Measurements from ENCODE around the gene NRXN2.
"Not testable (repeated sequence)": the region's sequence is repeated elsewhere in the genome, so short reads cannot be mapped to it uniquely, and the experiment has no call there.

The NRXN2 gene

DNA sequence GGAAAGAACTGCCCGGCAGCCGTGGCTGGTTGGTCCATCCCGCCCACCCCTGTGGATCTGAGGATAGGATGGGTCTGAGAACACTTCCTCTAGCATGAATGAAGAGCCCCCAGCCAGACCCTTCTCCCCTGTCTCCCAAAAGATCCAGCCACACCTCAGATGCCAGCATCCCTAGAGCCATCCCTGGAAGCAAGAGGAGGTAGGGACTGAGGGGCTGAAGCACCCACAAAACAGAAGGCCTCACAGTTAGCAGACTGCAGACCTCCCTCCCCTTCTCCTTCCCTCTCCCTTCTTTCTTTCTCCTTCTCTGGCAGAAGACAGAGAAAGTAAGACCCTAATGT lies 1.7 kb downstream of the NRXN2 start:
- no peak for DNase-seq (ENCODE audit: low spot score)

DNA sequence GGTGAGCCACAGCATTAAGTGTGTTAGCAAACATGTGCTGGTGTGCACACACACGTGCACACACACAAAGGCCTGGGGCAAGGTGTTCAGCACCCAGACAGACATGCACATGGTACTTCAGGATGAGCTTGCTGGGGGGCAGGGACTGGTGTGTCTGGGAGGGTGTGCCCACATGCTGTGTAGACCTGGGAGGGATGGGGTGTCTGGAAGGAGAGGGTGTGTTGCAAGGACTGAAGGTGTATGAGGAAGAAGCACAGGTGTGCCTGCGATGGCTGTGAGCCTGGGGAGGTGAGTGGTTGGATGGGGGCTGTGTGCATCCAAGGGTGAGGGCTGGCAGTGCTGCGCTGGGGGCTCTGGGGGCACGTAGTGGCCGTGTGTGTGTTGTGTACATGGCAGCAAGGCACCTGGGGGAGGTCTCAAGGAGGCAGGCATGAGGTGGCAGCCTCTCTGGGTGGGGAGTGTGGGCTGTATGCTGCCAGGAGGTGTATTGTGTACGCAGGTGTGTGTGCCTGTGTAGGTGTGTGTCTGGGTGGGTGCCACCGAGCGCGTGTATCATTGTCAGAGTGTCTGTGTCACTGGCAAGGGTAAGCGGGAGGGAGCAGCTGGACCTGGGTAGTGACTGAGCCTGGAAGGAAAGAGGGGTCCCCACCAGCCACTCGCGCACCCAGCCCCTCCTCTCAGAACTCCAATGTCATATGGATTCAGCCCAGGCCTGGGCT lies 2.2 kb downstream of the NRXN2 start:
- DNase-seq (ENCODE audit: low spot score), result no peak

DNA sequence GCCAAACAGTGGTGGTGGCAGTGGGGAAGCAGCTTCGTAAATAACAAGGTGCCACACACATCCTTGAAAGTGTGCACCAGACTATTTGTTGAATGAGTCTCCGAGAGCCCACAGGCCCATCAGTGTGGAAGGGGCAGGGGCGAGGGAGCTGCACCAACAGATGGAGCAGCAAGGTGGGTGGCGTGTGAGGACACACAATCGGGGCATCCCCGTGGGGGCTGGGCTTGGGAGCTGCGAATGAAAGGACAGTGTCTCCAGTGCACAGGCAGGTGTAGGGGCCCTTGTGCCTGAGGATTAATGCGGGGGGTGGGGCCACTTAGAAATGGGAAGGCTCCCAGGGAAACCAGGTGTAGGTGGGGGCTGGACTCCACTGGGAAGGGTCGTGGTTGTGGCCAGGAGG lies 2.8 kb downstream of the NRXN2 start:
- no peak for DNase-seq (ENCODE audit: low spot score)

DNA sequence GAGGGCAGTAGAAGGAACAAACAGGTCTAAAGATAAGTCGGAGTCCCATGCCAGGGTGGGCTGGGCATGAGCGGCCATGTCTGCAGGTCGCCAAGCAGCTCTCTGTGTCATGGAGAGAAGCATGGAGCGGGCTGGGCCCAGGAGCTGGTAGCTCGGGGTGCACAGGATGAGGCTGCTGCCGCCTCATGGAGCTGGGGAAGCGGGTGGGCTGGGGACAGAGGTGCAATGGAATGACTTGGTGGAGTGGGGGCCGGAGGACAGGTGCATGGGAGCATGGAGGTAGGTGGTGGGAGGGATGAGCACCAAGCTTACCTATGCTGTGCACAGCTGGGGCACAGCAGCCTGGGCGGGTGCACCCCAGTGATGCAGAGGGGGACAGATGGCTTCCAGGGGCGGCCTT lies 3.6 kb downstream of the NRXN2 start:
- no peak for DNase-seq (ENCODE audit: low spot score)

DNA sequence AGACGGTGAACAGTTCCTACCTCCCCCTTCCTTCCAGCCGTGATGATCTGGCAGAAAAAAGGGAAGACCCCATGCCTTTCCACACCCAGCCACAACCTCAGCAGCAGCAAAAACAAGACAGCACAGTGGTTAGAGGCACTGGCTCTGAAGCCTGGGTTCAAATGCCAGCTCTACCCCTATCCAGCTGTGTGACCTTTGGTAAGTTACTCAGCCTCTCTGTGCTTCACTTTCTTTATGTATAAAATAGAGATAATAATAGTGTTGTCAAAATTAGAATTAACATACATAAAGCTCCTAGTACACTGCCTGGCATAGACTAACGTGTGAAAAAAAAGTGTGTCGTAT lies 4.2 kb downstream of the NRXN2 start:
- no peak for DNase-seq (ENCODE audit: low spot score)

DNA sequence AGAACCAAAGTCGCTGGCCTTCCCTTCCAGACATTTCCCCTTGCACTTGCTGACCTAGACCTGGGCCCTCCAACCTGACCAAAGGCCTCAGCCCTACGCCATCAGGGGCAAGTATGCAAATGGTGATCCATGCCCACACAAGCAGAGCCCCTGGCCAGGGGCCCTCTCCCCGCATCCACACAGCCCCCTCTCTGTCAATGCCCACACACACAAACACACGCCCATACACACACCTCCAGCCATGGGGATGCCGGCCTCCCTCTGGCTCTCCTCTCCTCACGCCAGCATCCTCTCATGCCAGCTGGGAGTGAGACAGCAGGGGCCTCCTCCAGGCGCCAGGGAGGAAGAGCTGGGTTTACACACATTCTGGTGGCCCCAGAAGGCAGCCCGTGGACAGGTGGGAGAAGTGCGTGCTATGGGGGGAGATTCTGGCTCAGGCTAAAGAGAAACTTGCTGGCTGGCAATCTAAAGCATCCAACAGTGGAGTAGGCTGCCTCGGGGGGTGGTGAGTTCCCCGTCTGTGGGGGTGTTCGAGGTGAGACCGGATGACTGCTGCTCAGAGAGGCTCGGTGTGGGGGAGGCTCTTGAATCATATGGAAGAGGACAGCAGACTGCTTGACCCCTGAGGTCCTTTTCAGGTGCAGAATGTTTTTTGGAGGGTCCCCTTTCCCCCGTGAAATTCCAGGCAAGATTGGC lies 4.8 kb downstream of the NRXN2 start:
- DNase-seq (ENCODE audit: low spot score), result no peak

DNA sequence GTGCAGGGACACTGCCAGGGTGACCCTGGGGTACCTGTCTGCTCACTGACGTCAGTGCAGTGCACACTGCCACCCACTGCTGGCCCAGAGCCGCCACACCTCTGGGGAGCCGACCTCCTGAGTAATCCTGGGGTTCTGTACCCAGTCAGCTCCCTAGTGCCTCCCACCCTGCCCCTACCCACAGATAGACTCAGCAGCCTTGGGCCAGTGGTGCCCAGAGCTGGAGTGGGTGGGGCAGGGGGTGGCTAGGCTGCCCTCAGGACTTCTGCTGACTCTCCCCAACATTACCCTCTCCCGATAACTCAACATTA lies 5.8 kb downstream of the NRXN2 start:
- DNase-seq (ENCODE audit: low spot score), result no peak

DNA sequence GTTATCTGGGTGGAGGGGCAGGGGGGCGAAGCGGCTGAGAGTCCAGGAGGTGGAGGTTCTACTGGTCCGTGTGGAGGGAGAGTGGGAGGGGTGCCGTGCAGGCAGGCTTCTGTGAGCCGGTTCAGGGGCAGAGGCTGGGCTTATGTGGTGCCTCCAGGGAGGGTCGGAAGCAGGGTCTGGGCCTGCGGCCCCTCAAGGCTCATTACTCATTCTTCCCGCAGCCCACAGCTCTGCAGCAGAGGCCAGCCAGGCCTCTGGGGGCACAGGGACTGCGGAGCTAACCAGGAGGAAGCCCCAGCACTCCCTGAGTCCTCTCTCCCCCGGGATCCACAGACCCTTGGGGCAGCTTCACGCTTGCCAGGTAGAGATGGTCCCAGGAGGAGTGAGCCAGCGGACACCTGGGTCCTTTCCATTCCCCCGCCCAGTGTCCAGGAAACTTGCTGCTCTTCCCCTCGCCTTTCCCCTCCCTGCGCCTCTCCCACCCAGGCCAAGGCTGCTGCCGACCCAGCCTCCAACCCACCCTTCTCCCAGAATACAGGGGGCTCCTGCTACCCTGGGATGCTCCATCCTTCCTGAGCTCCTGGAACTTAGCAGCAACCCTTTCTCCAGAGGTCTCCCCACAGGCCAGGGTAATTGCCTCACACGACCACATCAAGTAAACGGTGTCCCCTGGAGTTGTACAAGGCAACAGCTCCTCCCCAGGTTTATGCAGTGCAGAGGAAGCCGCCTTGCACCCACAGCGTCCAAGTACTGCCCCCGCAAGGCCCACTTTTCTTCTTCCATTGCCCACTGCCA lies 6.3 kb downstream of the NRXN2 start:
- DNase-seq (ENCODE audit: low spot score), result no peak

DNA sequence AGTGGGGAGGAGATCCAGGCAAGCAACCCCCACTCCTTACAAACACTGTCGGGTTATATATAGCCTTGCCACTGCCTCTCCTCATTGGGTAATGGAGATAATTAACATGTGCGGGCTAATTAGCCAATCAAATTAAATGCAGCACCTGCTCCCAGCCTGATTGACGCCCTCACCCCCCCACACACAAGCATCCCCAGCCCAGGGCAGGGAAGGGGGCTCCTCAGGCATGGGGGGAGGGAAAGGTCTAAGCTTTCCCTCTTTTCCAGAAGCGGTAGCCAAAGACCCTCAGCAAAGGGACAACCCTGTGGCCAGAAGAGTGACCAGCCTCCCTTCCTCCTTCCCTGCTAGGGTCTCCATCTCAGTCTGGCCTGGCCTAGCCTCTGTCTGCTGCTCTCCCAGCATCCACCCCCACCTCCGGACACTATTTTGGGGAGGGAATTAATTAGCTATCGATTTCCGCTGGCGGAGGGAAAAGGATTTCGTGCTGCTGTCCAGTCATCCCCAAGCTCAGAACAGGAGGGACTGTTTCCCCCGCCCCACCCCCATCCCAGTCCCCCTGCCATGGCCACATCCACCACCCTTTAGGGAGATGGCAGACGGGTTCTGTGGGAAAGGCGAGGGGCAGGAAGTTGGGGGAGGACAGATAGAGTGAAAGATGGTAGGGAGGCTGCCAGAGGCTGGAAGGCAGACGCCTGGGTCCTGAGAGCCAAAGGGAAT lies 7.1 kb downstream of the NRXN2 start:
- DNase-seq (ENCODE audit: low spot score), result no peak

DNA sequence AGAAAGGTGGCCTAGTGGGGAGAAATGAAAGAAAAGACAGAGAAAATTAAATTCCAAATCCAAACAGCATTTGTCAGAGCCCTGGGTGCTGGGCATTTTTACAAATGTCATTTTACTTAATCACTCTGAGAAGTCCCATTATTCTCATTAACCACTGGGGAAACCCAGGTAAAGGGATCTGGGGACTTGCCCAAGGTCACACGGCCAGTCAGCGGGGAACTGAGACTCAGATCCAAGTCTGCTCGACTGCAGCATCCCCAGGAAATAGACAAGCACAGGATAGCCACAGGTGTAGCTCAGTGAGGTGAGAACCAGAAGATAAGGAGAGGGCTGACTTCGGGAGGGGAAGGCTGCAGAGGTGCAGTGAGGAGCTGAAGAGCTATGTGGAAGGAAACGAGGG lies 7.9 kb downstream of the NRXN2 start:
- no peak for DNase-seq (ENCODE audit: low spot score)

DNA sequence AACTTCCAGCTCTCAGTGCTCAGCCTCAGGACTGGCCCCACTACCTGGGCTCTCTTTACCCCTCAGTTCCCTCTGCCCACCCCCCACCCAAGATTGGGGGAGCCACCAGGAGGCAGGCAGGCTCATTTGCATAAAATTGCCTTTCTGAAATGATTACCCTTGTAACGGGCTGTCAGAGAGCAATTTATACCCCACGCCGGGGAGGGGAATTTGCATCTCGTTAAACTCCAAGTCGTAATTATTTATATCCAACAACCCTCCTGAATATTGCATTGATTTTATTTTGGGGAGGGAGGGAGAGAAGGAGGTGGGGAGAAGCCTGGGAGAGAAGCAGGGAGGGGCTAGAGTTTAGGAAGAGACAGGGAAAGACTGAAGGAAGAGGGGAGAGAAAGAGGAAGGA lies 8.3 kb downstream of the NRXN2 start:
- no peak for DNase-seq (ENCODE audit: low spot score)

DNA sequence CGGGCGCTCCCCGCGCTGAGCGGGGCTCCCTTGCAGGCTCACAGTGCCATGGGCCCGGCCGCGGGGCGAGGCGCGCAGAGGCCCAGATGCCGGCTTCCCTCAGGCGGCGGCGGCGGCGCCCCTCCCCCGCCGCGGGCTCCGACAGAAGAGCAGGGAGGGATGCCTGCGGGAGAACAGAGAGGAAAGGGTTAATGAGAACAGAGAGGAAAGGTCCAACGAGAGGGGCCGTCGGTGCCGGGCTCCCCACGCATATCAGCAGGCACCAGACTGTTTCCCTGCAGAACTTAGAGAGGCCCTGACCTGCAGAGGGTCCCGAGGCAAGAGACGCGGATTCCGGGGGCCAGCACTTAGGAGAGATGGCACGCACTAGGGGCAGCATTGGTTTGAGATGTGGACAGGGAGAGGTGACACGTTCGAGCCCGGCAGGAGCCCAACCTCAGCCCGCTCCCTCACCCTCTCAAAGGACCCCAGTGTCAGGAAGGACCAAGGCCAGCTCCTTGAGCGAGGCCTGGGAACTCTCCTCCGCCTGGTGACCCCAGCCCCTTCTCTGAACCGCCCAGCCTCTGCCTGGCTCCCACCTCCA lies 9.1 kb downstream of the NRXN2 start:
- DNase-seq (ENCODE audit: low spot score), result no peak

DNA sequence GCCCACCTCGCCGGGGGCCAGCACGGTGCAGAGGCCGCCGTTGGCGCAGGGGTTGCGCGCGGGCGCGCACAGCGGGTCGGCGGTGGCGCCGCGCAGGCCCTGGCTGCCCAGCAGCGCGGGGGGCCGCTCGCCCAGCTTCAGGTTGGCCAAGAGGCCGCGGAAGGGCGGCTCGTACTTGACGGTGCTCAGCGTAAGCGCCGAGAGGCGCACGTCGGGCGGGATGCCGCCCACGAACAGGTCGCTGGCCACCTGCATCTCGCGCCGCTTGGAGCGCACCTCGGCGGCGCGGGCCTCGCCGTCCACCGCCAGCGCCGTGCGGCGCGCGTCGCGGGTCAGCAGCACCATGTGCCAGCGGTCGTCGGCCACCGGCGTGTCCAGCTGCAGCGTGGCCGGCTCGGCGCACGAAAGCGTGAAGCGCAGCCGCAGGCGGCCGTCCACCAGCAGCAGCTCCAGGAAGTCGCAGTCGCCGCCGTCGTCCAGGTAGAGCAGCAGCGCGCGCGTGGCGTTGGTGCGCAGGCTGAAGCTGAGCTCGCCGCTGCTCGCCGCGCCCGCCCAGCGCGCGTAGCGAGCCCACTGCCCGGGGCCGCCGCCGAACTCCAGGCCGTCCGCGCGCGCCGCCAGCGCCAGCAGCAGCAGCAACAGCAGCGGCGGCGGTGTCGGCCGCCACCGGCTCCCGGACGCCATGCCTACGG lies 9.8 kb downstream of the NRXN2 start:
- DNase-seq (ENCODE audit: low spot score), result no peak

DNA sequence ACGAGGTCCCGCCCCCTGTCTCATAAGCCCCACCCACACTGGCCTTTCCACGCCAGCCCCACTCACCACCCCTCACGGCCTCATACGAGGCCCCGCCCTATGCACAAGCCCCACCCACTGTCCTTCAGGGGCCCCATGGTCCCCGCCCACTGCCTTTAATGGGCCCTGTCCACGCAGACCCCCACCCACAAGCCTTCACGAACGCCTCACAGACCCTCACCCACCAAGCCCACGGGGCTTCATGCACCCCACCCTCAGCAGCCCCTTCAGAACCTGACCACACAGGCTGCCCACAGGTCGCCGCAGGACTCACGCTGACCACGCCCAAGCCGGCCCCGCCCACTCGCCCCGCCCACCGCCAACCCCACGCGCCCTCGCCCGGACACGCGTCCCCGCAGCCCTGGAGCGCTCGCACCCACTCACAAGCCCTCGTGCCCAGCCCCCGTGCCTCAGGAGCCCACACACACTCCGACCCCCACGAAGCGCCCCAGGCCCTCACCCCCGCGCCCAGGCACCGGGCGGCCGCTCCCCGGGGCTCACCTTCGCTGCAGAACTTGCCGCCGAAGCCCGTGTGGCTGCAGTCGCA lies 10.5 kb downstream of the NRXN2 start:
- DNase-seq (ENCODE audit: low spot score), result no peak

DNA sequence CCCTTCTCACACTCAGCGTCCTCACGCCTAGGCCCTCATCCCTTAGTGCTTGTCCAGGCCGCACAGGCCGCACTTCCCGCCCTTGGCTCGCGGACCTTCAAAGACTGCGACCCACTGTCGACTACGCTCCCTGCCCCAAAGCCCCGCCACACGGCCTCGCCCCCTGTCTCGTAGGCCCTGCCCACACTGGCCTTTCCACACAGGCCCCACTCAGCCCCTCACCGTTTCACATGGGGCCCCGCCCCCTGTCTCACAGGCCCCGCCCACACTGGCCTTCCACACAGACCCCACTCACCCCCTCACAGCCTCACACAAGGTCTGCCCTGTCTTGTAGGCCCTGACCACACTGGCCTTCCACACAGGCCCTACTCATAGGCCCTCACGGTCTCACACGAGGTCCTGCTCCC lies 11.0 kb downstream of the NRXN2 start:
- no peak for DNase-seq (ENCODE audit: low spot score)

DNA sequence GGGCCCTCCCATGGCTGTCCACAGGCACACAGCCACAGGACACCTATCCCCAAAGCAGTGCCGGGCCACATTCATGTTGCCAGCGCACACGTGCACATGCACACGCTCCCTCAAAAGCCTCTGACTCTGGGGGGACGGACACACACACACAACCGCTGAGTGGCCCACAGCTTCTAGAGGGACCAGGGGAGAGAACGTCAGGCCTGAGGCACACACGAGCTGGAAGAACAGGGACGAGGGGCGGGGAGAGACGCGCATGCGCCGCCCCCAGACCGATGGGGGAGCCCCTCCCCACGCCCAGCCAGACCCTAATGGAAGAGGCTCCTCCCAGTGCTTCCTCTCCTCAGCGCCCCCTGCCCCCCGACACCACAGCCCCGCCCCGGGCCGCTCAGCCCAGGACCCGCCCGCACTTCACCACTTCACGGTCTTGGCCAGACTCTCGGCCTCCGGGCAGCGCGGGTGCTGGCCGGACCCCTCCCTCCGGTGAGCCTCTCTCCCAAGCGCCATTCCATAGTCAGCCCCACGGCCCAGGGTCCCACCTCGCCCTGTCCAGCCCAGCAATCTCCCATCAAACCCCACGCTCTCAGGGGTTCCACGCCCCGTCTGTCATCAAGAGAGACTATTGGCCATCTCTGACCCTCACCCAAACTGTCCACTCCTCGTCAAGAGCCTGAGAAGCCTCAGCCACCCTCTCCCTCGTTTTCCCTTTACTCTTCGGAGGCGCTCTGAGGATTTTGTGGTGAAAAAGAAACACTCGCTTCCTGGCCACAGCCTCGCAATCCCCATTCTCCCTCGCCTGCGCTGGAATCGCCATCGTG lies 11.7 kb downstream of the NRXN2 start:
- no peak for DNase-seq (ENCODE audit: low spot score)

DNA sequence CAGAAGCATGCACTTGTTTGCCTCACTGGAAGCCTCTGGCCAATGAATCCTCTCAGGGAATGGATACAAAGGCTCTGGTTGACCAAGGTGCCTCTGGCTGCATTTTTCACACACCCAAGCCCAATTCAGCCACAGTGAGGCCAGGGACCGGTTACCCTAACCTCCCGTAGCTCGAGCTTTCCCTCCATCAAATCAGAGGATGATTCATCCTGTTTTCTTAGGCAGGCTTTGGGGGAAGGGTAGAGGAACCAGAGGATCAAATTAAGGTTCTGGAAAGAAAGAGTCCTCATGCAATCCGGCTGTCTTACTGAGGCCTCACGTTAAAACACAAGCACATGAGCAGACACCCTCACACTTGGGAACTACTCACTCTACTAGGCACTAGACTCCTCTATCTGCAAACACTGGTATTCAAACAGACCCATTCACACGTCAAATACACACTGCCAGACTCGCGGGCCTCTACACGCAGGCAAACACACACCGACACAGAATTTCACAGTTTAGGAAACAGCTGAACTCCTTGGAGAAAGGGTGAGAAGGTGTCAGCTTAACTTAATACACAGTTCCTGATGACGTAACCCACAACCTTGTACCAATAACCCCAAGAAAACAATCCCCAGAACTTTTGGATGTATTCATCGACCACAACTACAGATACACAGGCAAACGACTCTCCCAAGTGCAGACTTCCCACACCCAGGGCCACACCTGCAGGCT lies 12.4 kb downstream of the NRXN2 start:
- DNase-seq (ENCODE audit: low spot score), result no peak

DNA sequence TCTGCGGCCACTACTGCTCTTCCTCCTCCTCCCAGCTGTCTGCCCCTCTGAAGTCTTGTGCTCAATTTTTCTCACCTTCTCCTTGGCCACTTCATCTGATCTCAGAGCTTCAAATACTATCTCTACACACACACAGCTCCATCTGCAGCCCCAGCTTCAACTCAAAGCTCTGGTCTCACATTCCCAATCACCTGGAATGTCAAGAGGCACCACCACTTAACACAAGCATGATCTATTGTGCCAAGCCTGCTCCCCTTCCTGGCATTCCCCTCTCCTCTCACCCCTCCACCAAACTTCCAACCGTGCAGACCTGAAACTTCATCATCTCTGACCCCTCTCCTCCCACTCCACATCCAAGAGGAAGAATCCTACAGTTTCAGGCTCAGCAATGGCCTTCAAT lies 17.5 kb downstream of the NRXN2 start:
- no peak for DNase-seq (ENCODE audit: low spot score)

DNA sequence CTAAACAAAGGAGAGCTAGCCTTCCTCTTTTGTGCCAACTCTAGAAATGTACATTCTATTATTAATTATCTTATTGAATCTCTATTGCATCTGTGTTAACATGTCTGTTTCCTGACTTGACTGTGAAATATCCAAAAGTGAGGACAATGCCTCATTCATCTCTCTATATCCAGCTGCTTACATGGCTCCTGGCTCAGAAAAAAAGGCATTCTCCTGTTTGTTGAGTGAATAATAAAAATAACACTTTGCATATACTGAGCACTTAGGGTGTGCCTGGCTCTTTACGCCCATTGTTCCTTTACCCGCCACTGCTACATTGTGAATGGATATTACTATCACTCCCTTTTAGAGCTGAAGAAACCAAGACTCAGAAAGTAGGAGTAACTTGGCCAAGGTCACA lies 19.9 kb downstream of the NRXN2 start:
- DNase-seq (ENCODE audit: low spot score), result no peak

DNA sequence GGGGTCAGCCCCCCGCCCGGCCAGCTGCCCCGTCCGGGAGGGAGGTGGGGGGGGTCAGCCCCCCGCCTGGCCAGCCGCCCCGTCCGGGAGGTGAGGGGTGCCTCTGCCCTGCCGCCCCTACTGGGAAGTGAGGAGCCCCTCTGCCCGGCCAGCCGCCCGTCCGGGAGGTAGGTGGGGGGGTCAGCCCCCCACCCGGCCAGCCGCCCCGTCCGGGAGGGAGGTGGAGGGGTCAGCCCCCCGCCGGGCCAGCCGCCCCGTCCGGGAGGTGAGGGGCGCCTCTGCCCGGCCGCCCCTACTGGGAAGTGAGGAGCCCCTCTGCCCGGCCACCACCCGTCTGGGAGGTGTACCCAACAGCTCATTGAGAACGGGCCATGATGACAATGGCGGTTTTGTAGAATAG lies 21.0 kb downstream of the NRXN2 start:
- DNase-seq (ENCODE audit: low spot score), result not testable (repeated sequence)

Data from kidney capillary endothelial cell (primary cell).